ENCODE data around the gene SEC14L5.
A peak's percentile ranks its signal among the peaks of the same experiment; 100 is the strongest.

The SEC14L5 gene

GRCh38 chr16:5030251-5030870 is 72.2 kb downstream of the SEC14L5 start:
- Histone ChIP-seq H4K20me1 (ENCODE audit: insufficient read depth, low read length) (no peaks in the 10 kb centered on the region), H3K27ac (ENCODE audit: low read length) (no peak overlapping the region), H3F3A (ENCODE audit: insufficient read depth, low read length) (no peaks in the 10 kb centered on the region), H3K79me2 (ENCODE audit: low read length) (no peaks in the 10 kb centered on the region), H3K36me3 (replicated peaks; ENCODE audit: insufficient read depth, low read length) (no peaks in the 10 kb centered on the region), H2AFZ (ENCODE audit: low read length) (no peak overlapping the region), H3K4me3 (ENCODE audit: low read length) (no peak overlapping the region), H3K4me1 (ENCODE audit: low read length) (peaks cover 4% of the 10 kb centered on the region; the same call in 1 of the 2 replicates), H3K9ac (ENCODE audit: low read length) (no peak overlapping the region), H3K4me2 (ENCODE audit: low read depth, low read length) (no peak overlapping the region), H3K9me3 (replicated peaks; ENCODE audit: insufficient read depth, low read length) (no peaks in the 10 kb centered on the region), H3K9me2 (replicated peaks; ENCODE audit: insufficient read depth, low read length) (no peaks in the 10 kb centered on the region), H3K27me3 (replicated peaks; ENCODE audit: insufficient read depth, low read length) (no peaks in the 10 kb centered on the region)
- TF ChIP-seq EZH2 (optimal IDR thresholded peaks at IDR 0.05; ENCODE audit: low read depth, low read length) (no peak), CTCF (IDR thresholded peaks at IDR 0.05; ENCODE audit: low read length) (no peak), EZH2phosphoT487 (IDR thresholded peaks at IDR 0.05; ENCODE audit: low read length) (no peak)
- DNase-seq = no peak

GRCh38 chr16:5031601-5032000 is 73.5 kb downstream of the SEC14L5 start:
- H3K27ac ChIP-seq (ENCODE audit: low read length) = no peak overlapping the region
- H3K4me3 ChIP-seq (ENCODE audit: low read length) = no peak overlapping the region
- H4K20me1 ChIP-seq (ENCODE audit: insufficient read depth, low read length) = no peaks in the 10 kb centered on the region
- no peak overlapping the region for H3K4me2 ChIP-seq (ENCODE audit: low read depth, low read length)
- no peaks in the 10 kb centered on the region for H3K27me3 ChIP-seq (replicated peaks; ENCODE audit: insufficient read depth, low read length)
- no peak for DNase-seq
- H2AFZ ChIP-seq (ENCODE audit: low read length) = no peak overlapping the region
- no peaks in the 10 kb centered on the region for H3K36me3 ChIP-seq (replicated peaks; ENCODE audit: insufficient read depth, low read length)
- no peaks in the 10 kb centered on the region for H3K79me2 ChIP-seq (ENCODE audit: low read length)
- peaks cover 5% of the 10 kb centered on the region; the same call in 1 of the 2 replicates for H3K4me1 ChIP-seq (ENCODE audit: low read length)
- no peaks in the 10 kb centered on the region for H3F3A ChIP-seq (ENCODE audit: insufficient read depth, low read length)
- H3K9me3 ChIP-seq (replicated peaks; ENCODE audit: insufficient read depth, low read length) = no peaks in the 10 kb centered on the region
- no peaks in the 10 kb centered on the region for H3K9me2 ChIP-seq (replicated peaks; ENCODE audit: insufficient read depth, low read length)
- H3K9ac ChIP-seq (ENCODE audit: low read length) = no peak overlapping the region
- TF ChIP-seq EZH2phosphoT487 (IDR thresholded peaks at IDR 0.05; ENCODE audit: low read length) = no peak
- TF ChIP-seq CTCF (IDR thresholded peaks at IDR 0.05; ENCODE audit: low read length) = no peak

DNA sequence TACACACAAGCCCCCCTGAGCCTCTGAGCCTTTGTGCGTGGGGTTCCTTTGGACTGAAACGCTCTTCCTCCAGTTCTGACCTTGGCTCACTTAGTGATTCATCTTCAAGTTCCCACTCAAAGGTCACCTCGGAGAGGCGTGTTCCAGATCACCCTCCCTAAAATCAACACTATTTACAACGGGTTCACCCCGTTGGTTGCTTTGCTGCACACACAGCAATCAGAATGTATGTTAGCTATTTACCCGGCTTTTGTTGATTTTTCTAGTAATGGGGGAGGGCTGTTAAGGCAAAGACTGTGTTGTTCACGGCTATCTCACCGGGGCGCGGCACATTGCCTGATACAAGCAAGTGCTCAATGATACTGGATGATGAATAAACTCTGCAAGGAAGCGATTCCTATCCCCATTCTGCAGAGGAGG is 74.6 kb downstream of the SEC14L5 start:
- Histone ChIP-seq H3K36me3 (replicated peaks; ENCODE audit: insufficient read depth, low read length) (no peaks in the 10 kb centered on the region), H3K27me3 (replicated peaks; ENCODE audit: insufficient read depth, low read length) (no peaks in the 10 kb centered on the region), H2AFZ (ENCODE audit: low read length) (peak overlapping the region; percentile 87), H3K4me3 (ENCODE audit: low read length) (peak overlapping the region; percentile 94), H3K9ac (ENCODE audit: low read length) (no peak overlapping the region; the same call in 1 of the 2 replicates), H3F3A (ENCODE audit: insufficient read depth, low read length) (no peaks in the 10 kb centered on the region), H3K4me1 (ENCODE audit: low read length) (peaks cover 8% of the 10 kb centered on the region; the same call in 1 of the 2 replicates), H3K27ac (ENCODE audit: low read length) (no peak overlapping the region), H3K9me2 (replicated peaks; ENCODE audit: insufficient read depth, low read length) (no peaks in the 10 kb centered on the region), H3K79me2 (ENCODE audit: low read length) (no peaks in the 10 kb centered on the region), H4K20me1 (ENCODE audit: insufficient read depth, low read length) (no peaks in the 10 kb centered on the region), H3K4me2 (ENCODE audit: low read depth, low read length) (peak overlapping the region; percentile 75), H3K9me3 (replicated peaks; ENCODE audit: insufficient read depth, low read length) (no peaks in the 10 kb centered on the region)
- TF ChIP-seq EZH2 (optimal IDR thresholded peaks at IDR 0.05; ENCODE audit: low read depth, low read length) (no peak), EZH2phosphoT487 (IDR thresholded peaks at IDR 0.05; ENCODE audit: low read length) (no peak), CTCF (IDR thresholded peaks at IDR 0.05; ENCODE audit: low read length) (no peak)
- no peak for DNase-seq

All from MM.1S (cell line).